ENCODE results near the gene SNX24.

The SNX24 gene

GRCh38 chr5:123035360-123035917 lies 190.0 kb downstream of the SNX24 start:
- DNase-seq = peak; percentile 10

DNA sequence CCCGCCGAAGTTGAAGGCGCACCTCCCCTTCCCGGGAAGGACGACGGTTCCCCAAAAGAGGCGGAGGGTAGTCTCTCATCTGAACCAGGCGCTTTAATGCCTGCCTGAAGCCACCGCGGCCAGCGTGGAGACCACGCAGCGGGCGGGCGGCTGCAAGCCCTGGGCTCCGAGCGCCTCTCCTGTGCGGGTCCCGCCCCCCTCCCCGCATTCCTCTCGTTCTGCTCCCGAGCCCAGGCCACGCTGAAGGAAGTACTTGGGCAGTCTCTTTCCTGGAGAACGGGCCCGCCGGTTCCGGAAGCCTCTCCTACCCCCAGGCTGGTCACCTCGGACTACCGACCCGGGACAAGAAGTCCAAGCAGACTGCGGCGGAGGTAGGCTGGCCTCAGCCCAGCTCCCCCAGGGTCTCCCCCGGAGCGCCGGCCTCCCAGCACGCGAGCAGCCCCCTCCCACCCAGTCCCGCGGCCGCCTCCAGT lies 190.5 kb downstream of the SNX24 start:
- peak; percentile 35 for DNase-seq

DNA sequence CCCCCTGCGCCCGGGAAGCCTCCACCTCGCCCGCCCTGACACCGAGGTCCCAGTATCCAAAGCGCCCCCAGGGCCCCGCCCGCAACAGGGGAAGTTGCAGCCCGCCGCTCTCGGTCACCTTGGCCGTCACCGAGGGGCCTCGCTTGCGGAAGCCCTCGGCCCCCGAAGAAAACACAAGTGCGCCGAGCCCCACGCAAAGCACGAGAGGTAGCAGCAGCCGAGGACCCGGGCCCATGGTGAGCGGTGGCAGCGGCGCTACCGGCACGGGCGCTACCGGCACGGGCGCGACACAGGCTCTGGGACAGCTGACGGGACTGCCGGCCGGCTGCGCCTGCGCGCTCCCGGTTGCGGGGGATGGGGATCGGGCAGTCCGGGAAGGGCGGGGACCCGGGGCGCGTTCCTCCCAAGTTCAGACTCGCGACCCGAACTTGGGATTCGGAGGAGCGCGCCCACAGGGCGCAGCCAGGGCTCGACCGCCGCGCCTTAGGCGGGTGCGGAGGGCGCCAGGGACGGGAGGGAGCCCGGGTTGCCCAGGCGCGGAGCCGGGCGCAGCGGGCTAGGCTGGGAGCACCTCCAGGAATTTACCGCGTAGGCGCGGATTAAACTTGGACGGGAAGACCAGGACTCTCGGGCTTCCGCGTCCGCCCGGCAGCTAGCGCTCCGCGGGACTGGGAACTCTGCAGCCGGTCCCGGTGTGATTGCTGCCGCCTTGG lies 191.1 kb downstream of the SNX24 start, which contains the start of gene PPIC:
PPIC (minus strand) TSS at position 335 of the 713 bp plus-strand sequence; CDS start at position 235, 100 bp downstream.
- DNase-seq = peak; percentile 76

GRCh38 chr5:123037104-123037418 lies 191.6 kb downstream of the SNX24 start:
- DNase-seq = no peak

GRCh38 chr5:123039673-123040072 lies 194.3 kb downstream of the SNX24 start:
- DNase-seq = no peak

- DNase-seq = no peak
Observed at GRCh38 chr5:123044926-123045617, 199.7 kb downstream of the SNX24 start.

GRCh38 chr5:123046222-123046621 lies 200.8 kb downstream of the SNX24 start:
- DNase-seq = no peak

DNA sequence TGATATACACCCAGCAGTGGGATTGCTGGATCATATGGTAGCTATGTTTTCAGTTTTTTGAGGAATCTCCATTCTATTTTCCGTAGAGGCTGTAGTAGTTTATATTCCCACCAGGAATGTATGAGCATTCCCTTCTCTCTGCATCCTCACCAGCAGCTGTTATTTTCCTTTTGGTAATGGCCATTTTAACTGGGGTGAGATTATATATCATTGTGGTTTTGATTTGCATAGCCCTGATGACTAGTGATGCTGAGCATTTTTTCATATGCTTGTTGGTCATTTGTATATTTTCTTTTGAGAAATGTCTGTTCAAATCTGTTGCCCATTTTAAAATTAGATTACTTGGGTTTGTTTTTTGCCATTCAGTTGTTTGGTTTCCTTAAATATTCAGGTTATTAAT lies 202.3 kb downstream of the SNX24 start:
- DNase-seq = peak; percentile 31

GRCh38 chr5:123051206-123051605 lies 205.8 kb downstream of the SNX24 start:
- no peak for DNase-seq

All from fibroblast of skin of right quadriceps (primary cell).